B cell (primary cell): ENCODE data around the gene PLSCR4. TPM values are rescaled to one million over a fixed set of nuclear protein-coding genes. Genes with fewer than 3 reads are reported as not detected.

Experiments
- ATAC-seq: fragments of 200-7000 bp; cut with Tn5 transposase; one replicate; pipeline ENCODE4 v1.10.0; 2021; ENCODE audit warnings: low read depth, mild to moderate bottlenecking, moderate number of reproducible peaks, moderate library complexity
- CTCF ChIA-PET: fragments of 350-600 bp; sonication (Branson Sonifier 250); formaldehyde crosslinking; loops from one replicate; lab custom pipeline; 2021; ENCODE audit warnings: antibody characterized with exemption, inconsistent platforms; lab: Charles Lee
- POLR2A ChIA-PET: fragments of 350-600 bp; sonication (Branson Sonifier 250); formaldehyde crosslinking; loops from one replicate; lab custom pipeline; 2021; ENCODE audit warnings: antibody characterized with exemption; lab: Charles Lee
- DNase-seq: peaks from one replicate; pipeline ENCODE4 v3.0.0; 2013
- H2AFZ ChIP-seq: 2 replicates; pipeline ENCODE4 v1.6.1; 2012; ENCODE audit warnings: mild to moderate bottlenecking, low read depth, low read length; ENCODE audit not compliant: insufficient read depth, poor library complexity, severe bottlenecking
- H3K27ac ChIP-seq, 2 donors: 1 replicate in 1 of 2; 2 replicates in 1 of 2; pipeline ENCODE4 v1.5.1; 2012 to 2013; ENCODE audit warnings: low read length in 2 of 2, mild to moderate bottlenecking in 2 of 2, moderate library complexity in 1 of 2
- H3K27me3 ChIP-seq, 4 experiments: fragments of 200-600 bp in 1 of 4; sonication (generic) in 1 of 4; replicated peaks in 1 of 4; 1 replicate in 2 of 4; 2 replicates in 2 of 4; pipeline versions ENCODE4 v1.6.1 to v1.7.0; 2013 to 2016; ENCODE audit warnings: low read length in 3 of 4, mild to moderate bottlenecking in 2 of 4, mixed read lengths in 1 of 4, moderate library complexity in 1 of 4; ENCODE audit not compliant: insufficient read depth in 4 of 4, control insufficient read depth in 3 of 4; ENCODE audit errors: control extremely low read depth in 1 of 4
- H3K36me3 ChIP-seq, 2 experiments: replicated peaks in 1 of 2; 1 replicate in 1 of 2; 2 replicates in 1 of 2; pipeline versions ENCODE4 v1.6.1 to v1.7.1; 2013; ENCODE audit warnings: low read length in 1 of 2; ENCODE audit not compliant: insufficient read depth in 2 of 2, control insufficient read depth in 1 of 2; ENCODE audit errors: control extremely low read depth in 1 of 2, extremely low read depth in 1 of 2
- H3K4me1 ChIP-seq, 2 donors: fragments of 200-600 bp in 1 of 2; sonication (generic) in 1 of 2; 1 replicate in 1 of 2; 2 replicates in 1 of 2; pipeline versions ENCODE4 v1.5.1 to v1.6.1; 2013 to 2017; ENCODE audit warnings: low read length in 2 of 2; ENCODE audit not compliant: control insufficient read depth in 2 of 2, insufficient read depth in 2 of 2
- H3K4me2 ChIP-seq: replicated peaks from 2 replicates; pipeline ENCODE3; 2012; ENCODE audit warnings: mild to moderate bottlenecking, low read depth, low read length; ENCODE audit not compliant: poor library complexity, severe bottlenecking
- H3K4me3 ChIP-seq, 5 experiments: fragments of 200-600 bp in 1 of 5; sonication (generic) in 1 of 5; 1 replicate in 3 of 5; 2 replicates in 2 of 5; pipeline versions ENCODE4 v1.5.1 to v1.7.0; 2011 to 2016; ENCODE audit warnings: low read length in 4 of 5, mild to moderate bottlenecking in 4 of 5, low read depth in 2 of 5, control low read depth in 1 of 5, moderate library complexity in 1 of 5; ENCODE audit not compliant: insufficient read depth in 1 of 5; ENCODE audit errors: control extremely low read depth in 1 of 5, extremely low read depth in 1 of 5
- H3K79me2 ChIP-seq: fragments of 200-600 bp; sonication (generic); one replicate; pipeline ENCODE4 v1.6.0; 2016; ENCODE audit warnings: low read length; ENCODE audit not compliant: control insufficient read depth, insufficient read depth
- H3K9ac ChIP-seq: fragments of 200-600 bp; sonication (generic); 2 replicates; pipeline ENCODE4 v1.6.1; 2017; ENCODE audit warnings: mild to moderate bottlenecking, low read length, moderate library complexity
- H3K9me3 ChIP-seq, 3 donors: one replicate each; pipeline versions ENCODE4 v1.6.1 to v1.7.1; 2013; ENCODE audit warnings: low read length in 2 of 3; ENCODE audit not compliant: control insufficient read depth in 2 of 3, insufficient read depth in 1 of 3; ENCODE audit errors: control extremely low read depth in 1 of 3
- H4K20me1 ChIP-seq: 2 replicates; pipeline ENCODE4 v1.6.0; 2012; ENCODE audit warnings: mild to moderate bottlenecking, low read length; ENCODE audit not compliant: insufficient read depth, control insufficient read depth, poor library complexity, severe bottlenecking
- H3K27ac Mint-ChIP-seq: one replicate; pipeline ENCODE4 v1.8.0; 2021; ENCODE audit warnings: mixed read lengths
- H3K27me3 Mint-ChIP-seq: one replicate; pipeline ENCODE4 v1.8.0; 2021; ENCODE audit warnings: mixed read lengths
- H3K4me1 Mint-ChIP-seq: one replicate; pipeline ENCODE4 v1.8.0; 2021; ENCODE audit warnings: mixed read lengths
- H3K4me3 Mint-ChIP-seq: one replicate; pipeline ENCODE4 v1.8.0; 2021; ENCODE audit warnings: mixed read lengths
- H3K9me3 Mint-ChIP-seq: one replicate; pipeline ENCODE4 v1.8.0; 2022; ENCODE audit warnings: mixed read lengths; ENCODE audit not compliant: insufficient read depth
- EZH2 ChIP-seq: IDR thresholded peaks from 2 replicates; pipeline ENCODE4 v1.6.1; 2012; ENCODE audit warnings: borderline replicate concordance, low read depth, mild to moderate bottlenecking, moderate library complexity, low read length; ENCODE audit not compliant: insufficient read depth, poor library complexity, severe bottlenecking
- WGBS: methylation state at CpG from one replicate; pipeline ENCODE4 v1.1.5; 2013; ENCODE audit warnings: missing lambda C conversion rate; ENCODE audit not compliant: insufficient coverage; 5-methylcytosine and 5-hydroxymethylcytosine counted together
- intact Hi-C: fragments of 100-400 bp; cut with micrococcal nuclease; formaldehyde crosslinking; loops from one replicate; pipeline ENCODE4 v1.10.0; 2022
- polyA plus RNA-seq: library from polyadenylated mRNA; depleted of rRNA; stranded (reverse); fragments of >200 nt; gene quantifications from 2 replicates; pipeline ENCODE4 v1.2.3, GENCODE V29; 2012
- total RNA-seq, 2 donors: library from RNA; stranded (reverse); fragments of 120-200 nt in 1 of 2; gene quantifications; 1 replicate in 1 of 2; 2 replicates in 1 of 2; pipeline versions ENCODE4 v1.2.3 to v1.2.4, GENCODE V29; 2013 to 2022
- TF ChIP-seq, protein P1 (sequence below): fragments of 200-600 bp; IDR thresholded peaks from one replicate; pipeline ENCODE4 v1.8.0; 2022; ENCODE audit warnings: antibody characterized with exemption, mild to moderate bottlenecking

Gene PLSCR4
- total and polyA plus RNA-seq, 2 donors (not counting 1 experiment from before 2014, with no cell fraction given) = not detected

DNA sequence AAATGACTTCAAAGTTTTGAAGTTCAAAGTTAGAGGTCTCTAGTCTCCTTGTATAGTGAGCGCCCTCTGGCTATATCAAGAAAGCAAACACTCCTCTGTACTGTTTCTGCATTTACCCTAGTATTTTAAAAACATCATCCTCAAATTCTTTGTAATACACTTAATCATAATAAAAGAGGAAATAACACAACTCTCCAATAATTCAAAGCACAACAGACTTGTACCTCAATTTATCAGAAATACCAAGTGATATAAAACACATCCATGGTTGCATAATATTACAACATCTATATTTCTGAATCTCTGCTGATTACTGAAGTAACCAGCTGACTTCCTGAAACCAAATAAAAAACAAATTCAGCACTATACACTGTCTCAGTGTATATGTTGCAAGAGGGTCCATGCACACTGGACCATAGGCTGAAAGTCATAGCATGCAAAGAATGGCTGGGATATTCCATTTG lies 102.4 kb downstream of the PLSCR4 start:
- Mint-ChIP-seq H3K4me3 (no peak overlapping the region), H3K27ac (no peak overlapping the region), H3K9me3 (no peaks in the 10 kb centered on the region), H3K27me3 (peaks cover 3% of the 10 kb centered on the region), H3K4me1 (no peaks in the 10 kb centered on the region)
- H3K4me2 ChIP-seq = no peak overlapping the region
- no CpG with 5 or more reads among the region's 1 CpG for WGBS
- H3K9me3 ChIP-seq = no peaks in the 10 kb centered on the region
- H3K27ac ChIP-seq = no peak overlapping the region
- intact Hi-C loops = no loop called here
- H2AFZ ChIP-seq = no peak overlapping the region
- H3K4me3 ChIP-seq = no peak overlapping the region
- ATAC-seq (no peak), DNase-seq (no peak)
- H3K9ac ChIP-seq = no peak overlapping the region
- ChIA-PET POLR2A (no interaction called here), CTCF (no interaction called here)
- H3K79me2 ChIP-seq = no peaks in the 10 kb centered on the region
- H4K20me1 ChIP-seq = no peaks in the 10 kb centered on the region
- no peaks in the 10 kb centered on the region for H3K4me1 ChIP-seq
- peaks cover 0 to 3% (median 0%) of the 10 kb centered on the region in 4 experiments for H3K27me3 ChIP-seq
- no peak for TF ChIP-seq EZH2
- TF ChIP-seq, protein P1, sequence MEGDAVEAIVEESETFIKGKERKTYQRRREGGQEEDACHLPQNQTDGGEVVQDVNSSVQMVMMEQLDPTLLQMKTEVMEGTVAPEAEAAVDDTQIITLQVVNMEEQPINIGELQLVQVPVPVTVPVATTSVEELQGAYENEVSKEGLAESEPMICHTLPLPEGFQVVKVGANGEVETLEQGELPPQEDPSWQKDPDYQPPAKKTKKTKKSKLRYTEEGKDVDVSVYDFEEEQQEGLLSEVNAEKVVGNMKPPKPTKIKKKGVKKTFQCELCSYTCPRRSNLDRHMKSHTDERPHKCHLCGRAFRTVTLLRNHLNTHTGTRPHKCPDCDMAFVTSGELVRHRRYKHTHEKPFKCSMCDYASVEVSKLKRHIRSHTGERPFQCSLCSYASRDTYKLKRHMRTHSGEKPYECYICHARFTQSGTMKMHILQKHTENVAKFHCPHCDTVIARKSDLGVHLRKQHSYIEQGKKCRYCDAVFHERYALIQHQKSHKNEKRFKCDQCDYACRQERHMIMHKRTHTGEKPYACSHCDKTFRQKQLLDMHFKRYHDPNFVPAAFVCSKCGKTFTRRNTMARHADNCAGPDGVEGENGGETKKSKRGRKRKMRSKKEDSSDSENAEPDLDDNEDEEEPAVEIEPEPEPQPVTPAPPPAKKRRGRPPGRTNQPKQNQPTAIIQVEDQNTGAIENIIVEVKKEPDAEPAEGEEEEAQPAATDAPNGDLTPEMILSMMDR = no peak
- no peaks in the 10 kb centered on the region for H3K36me3 ChIP-seq

DNA sequence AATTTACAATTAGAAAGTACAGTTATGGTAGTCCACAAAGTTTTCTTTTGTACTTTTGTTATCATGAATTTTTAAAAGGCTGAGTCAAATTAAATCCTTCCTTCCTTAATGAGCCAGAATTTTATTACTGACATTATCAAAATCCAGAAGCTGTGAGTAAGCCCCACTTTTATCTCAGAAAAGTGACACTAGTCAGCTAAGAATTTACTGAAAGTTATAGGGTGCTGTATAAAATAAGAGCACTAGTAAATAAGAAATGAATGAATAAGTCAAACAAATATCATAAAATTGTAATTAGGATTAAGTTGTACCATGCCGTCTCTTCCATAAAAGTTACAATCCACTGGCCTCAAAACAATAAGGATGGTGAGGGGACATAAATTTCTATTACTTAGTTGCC lies 105.3 kb downstream of the PLSCR4 start:
- Histone ChIP-seq H3K36me3 (no peaks in the 10 kb centered on the region), H3K9ac (no peak overlapping the region), H3K79me2 (no peaks in the 10 kb centered on the region), H3K4me3 (no peak overlapping the region), H4K20me1 (no peaks in the 10 kb centered on the region), H3K27me3 (peaks cover 0 to 3% (median 0%) of the 10 kb centered on the region in 4 experiments), H3K27ac (no peak overlapping the region), H3K9me3 (no peaks in the 10 kb centered on the region), H3K4me2 (no peak overlapping the region), H3K4me1 (no peaks in the 10 kb centered on the region), H2AFZ (no peak overlapping the region)
- Mint-ChIP-seq H3K4me3 (no peak overlapping the region), H3K27me3 (peaks cover 3% of the 10 kb centered on the region), H3K9me3 (no peaks in the 10 kb centered on the region), H3K27ac (no peak overlapping the region), H3K4me1 (no peaks in the 10 kb centered on the region)
- DNase-seq (no peak), ATAC-seq (no peak)
- intact Hi-C loops = no loop called here
- ChIA-PET CTCF (no interaction called here), POLR2A (no interaction called here)
- TF ChIP-seq EZH2 = no peak
- TF ChIP-seq, protein P1 = no peak
- no CpG with 5 or more reads among the region's 1 CpG for WGBS
